A673 (cell line): ENCODE data around the gene YTHDF1.

Source experiments
- CTCF ChIP-seq: fragments of 300-800, 200-600 bp; sonication (generic); conservative IDR thresholded peaks from 2 replicates; pipeline ENCODE4 v1.5.1; 2017; ENCODE audit warnings: low read depth, mild to moderate bottlenecking, antibody characterized with exemption, low read length, moderate library complexity, mixed read lengths
- EZH2 ChIP-seq: fragments of 200-600 bp; sonication (generic); IDR thresholded peaks from 2 replicates; pipeline ENCODE4 v1.6.1; 2017; ENCODE audit warnings: borderline replicate concordance, low read depth, mild to moderate bottlenecking, mixed read lengths, antibody characterized with exemption, low read length; ENCODE audit not compliant: poor library complexity, severe bottlenecking

GRCh38 chr20:63256954-63257353, 41.0 kb upstream of the YTHDF1 start:
- TF ChIP-seq CTCF (no peak), EZH2 (no peak)
